ENCODE measurements around the gene LSM10.

- TF ChIP-seq CTCF (conservative IDR thresholded peaks at IDR 0.05; ENCODE audit: low read length) (no peak), EZH2phosphoT487 (IDR thresholded peaks at IDR 0.05; ENCODE audit: borderline replicate concordance, low read depth, low read length) (no peak)
Observed at GRCh38 chr1:36385410-36386264, 12.1 kb downstream of the LSM10 start, which contains the start of gene STK40.
